GM18868 (cell line): ENCODE data around the gene NGRN.
A peak's percentile ranks its signal among the peaks of the same experiment; 100 is the strongest.

ENCODE experiments used
- ATAC-seq: cut with Tn5 transposase; IDR thresholded peaks from one replicate; pipeline ENCODE4 v1.9.1; 2021; ENCODE audit warnings: mild to moderate bottlenecking, moderate library complexity; ENCODE audit not compliant: unreplicated experiment

NGRN gene

GRCh38 chr15:90307661-90308060 is 42.2 kb downstream of the NGRN start:
- no peak for ATAC-seq

GRCh38 chr15:90309020-90309419 is 43.5 kb downstream of the NGRN start:
- ATAC-seq: no peak

DNA sequence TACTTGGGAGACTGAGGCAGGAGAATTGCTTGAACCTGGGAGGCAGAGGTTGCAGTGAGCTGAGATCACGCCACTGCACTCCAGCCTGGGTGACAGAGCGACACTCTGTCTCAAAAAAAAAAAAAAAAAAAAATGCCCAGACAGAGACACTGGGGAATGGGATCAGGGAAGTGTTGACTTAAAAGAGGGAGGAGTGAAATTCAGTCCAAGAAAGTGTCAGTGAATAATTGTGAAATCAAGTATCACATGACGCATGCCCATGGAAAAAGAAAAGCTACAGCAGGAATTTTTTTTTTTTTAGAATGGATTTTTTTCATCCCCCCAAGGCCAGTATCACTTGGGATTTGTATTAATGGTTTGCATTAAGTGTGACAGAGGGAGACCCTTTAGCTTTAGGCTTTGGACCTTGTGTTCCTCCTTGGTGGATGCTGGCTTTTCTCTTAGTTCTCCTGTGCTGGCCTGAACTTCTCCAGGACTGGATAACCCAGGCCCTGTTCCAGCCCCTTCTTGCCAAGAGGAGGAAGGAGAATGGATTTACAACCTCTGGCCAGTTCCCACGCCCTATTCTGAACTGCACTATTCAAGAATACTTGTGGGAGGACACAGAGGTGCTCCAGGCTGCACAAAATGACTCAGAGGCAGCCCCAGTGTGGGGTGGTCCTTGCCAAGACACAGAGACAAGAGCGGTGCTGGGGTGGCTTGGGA is 50.0 kb downstream of the NGRN start:
- no peak for ATAC-seq

DNA sequence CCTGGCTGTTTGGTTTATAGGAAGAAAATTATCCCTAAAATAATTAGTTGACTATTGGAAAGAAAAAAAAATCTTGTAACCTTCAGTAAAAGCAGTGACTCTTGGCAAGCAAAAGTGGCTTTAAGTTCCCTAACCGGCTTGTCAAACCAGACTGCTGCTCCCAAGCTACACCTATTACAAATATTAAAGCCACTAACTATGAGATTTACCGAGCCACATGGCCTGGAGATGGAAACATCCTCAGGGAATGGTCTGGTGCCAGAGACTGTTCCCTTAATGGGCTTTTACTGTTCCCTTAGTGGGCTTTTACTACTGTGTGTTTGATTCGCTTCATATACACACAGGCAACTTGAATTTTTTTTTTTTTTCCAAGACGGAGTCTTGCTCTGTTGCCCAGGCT is 50.7 kb downstream of the NGRN start:
- no peak for ATAC-seq

- no peak for ATAC-seq
Observed at GRCh38 chr15:90318591-90318990, 53.1 kb downstream of the NGRN start.

DNA sequence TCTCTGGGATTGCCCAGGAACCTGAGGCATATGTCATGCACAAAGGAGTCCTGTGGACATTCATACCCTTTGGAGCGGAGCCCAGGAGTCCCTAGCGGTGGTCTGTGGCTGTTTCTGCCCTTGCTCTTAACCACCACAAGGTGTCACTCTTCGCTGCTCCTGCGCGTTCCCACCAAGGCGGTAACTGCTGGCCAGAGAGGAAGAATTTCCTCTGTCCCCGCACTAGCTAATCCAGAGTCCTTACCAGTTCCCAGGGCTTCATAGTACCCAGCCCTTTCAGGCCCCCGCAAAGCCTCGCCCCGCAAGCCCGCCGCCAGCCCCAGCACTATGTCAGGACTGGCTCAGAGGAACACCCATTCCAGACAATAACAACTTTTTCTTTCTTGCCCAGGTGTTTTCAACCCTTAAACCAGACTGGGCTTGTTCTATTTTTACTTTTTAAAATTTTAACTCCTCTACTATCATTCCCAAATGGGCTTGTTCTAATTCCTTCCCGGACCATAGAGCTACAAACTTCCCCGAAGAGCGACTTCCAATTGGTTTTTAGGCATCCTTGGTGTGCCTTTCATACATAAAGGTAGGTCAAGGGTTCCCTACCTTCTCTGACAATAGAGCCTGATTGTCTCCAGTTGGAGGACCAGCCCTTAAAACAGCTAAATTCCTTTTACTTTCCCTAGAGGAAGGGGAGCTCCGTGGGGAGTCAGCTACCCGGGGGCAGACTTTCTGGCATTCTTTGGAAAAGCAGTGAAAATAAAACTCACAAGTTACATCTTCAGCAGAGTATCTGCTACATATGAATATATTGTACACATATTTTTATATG is 54.8 kb downstream of the NGRN start:
- peak; percentile 89 for ATAC-seq

- ATAC-seq: no peak
Observed at GRCh38 chr15:90320885-90321278, 55.4 kb downstream of the NGRN start.
